ENCODE results near the gene VWF.
"Not testable (repeated sequence)": the region's sequence is repeated elsewhere in the genome, so short reads cannot be mapped to it uniquely, and the experiment has no call there.

VWF gene

GRCh38 chr12:6143303-6143675, 18.8 kb upstream of the VWF start:
- DNase-seq: no peak

DNA sequence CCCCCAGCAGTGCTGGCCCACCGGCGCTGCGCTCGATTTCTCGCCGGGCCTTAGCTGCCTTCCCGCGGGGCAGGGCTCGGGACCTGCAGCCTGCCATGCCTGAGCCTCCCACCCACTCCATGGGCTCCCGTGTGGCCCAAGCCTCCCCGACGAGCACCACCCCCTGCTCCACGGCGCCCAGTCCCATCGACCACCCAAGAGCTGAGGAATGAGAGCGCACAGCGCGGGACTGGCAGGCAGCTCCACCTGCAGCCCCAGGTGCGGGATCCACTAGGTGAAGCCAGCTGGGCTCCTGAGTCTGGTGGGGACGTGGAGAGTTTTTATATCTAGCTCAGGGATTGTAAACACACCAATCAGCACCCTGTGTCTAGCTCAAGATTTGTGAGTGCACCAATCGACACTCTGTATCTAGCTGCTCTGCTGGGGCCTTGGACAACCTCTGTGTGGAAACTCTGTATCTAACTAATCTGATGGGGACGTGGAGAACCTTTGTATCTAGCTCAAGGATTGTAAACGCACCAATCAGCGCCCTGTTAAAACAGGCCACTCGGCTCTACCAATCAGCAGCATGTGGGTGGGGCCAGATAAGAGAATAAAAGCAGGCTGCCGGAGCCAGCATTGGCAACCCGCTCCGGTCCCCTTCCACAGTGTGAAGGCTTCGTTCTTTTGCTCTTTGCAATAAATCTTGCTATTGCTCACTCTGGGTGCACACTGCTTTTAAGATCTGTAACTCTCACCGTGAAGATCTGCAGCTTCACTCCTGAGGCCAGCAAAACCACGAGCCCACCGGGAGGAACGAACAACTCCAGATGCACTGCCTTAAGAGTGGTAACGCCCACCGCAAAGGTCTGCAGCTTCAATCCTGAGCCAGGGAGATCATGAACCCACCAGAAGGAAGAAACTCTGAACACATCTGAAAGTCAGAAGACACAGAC, 18.2 kb upstream of the VWF start:
- DNase-seq: not testable (repeated sequence)

DNA sequence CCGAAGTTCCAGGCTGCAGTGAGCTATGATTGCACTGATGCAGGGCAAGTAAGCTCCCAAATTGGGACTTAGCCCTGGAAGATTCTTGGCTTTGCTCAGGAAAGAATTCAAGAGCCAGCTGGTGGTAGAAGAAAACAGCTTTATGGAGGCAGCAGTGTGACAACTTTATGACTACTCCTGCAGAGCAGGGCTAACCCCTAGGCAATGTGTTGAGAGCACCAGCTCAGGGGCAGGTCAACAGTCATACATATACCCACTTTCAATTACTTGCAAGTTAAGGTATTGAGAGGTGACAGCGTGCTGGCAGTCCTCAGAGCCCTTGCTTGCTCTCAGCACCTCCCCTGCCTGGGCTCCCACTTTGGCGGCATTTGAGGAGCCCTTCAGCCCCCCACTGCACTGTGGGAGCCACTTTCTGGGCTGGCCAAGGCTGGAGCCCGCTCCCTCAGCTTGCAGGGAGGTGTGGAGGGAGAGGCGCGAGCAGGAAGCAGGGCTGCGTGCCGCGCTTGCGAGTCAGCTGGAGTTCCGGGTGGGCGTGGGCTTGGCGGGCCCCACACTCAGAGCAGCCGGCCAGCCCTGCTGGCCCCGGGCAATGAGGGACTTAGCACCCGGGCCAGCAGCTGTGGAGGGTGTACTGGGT, 17.4 kb upstream of the VWF start:
- not testable (repeated sequence) for DNase-seq

DNA sequence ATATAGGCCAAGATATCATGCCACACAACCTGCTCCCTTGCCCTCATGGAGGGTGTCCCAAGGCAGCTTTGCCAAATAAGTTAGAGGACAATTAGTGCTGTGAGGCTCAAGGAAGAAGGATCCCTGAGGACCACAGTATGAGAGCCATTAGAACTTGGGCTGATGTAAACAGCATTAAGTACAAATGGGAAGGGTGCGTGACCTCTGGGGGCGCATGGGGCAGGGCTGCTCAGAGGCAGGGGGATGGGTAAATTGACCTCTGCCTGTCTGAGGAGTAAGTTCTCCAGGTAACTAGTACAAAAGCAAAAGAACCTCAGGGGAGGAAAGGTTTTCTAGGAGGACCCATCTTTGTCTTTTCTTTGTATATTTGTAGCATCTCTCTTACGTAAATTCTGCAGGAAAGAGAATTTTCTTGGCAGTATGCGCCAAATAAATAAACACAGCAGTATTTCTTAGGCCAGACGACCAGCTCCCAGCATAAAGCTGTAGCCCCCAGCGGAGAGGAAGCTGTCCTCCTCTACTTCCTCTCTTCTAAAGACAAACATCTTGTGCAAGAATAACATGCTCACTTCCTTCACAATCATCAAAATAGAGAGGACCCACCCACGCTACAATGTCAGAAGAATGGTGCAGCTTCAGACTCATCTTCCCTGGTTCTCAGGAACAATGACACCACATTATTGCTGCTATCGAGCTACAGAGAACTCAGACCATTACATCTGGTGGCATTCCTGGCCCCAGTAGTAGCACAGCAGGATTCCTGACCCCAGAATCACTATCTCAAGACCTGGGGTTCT, 16.4 kb upstream of the VWF start:
- DNase-seq: no peak

DNA sequence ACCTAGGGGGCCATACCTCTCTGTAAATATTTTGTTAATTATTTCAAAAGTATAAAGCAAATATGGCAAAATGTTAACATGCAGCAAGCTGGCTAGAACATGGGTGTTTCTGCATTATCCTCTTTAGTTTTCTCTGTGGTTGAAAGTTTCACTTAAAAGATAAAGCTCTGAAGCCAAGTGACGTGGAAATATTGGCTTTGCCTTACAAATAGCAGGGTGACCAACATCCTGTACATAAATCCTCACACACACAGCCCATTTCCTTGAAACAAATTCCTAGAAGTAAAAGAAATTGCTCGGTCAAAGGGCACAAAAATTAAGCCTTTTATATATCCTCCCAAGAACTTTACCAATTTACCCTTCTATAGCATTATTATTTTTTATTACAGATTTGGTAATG, 10.6 kb upstream of the VWF start:
- no peak for DNase-seq

DNA sequence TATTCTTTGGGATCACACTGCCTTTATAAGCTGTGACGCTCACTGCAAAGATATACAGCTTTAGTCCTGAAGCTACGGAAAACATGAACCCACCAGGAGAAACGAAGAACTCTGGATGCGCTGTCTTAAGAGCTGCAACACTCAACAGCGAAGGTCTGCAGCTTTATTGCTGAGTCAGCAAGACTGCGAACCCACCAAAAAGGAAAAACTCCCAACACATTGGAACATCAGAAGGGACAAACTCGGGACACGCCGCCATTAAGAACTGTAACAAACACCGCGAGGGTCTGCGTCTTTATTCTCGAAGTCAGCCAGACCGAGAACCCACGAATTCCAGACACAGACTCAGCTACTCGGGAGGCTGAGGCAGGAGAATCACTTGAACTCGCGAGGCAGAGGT, 9.2 kb upstream of the VWF start:
- DNase-seq: no peak

GRCh38 chr12:6132496-6132895, 8.0 kb upstream of the VWF start:
- DNase-seq: no peak

DNA sequence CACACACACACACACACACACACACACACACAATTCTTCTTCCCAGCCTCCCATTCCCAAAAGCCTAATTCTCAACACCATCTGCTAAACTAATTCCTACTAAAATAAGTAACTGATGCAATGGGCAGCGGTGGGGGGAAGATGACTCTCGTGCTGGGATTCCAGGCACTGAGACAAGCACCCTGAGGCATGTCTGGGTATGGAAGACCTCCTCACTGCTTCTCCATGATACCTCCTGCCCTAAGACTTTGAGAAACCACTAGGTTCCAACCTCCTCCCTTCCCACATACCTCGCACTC, 789 bp upstream of the VWF start:
- no peak for DNase-seq

DNA sequence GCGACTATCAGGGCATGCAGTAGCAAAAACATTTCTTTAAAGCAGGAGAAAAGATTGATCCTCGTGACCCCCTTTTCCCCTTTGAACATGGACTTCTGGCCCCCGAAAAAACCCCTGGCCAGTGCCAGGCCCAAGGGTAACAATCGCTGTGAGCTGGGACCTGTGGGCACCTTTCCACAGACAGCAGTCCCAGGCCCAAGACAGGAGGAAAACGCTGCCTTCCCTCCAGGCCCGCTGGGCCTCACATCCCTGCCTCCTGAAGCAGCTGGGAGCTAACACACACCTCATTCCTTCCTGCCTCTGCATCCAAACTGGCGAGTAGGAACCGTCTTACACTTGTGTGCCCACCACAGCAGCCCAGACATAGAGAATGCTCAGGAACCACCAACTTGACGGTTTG, 1.2 kb downstream of the VWF start:
- no peak for DNase-seq

DNA sequence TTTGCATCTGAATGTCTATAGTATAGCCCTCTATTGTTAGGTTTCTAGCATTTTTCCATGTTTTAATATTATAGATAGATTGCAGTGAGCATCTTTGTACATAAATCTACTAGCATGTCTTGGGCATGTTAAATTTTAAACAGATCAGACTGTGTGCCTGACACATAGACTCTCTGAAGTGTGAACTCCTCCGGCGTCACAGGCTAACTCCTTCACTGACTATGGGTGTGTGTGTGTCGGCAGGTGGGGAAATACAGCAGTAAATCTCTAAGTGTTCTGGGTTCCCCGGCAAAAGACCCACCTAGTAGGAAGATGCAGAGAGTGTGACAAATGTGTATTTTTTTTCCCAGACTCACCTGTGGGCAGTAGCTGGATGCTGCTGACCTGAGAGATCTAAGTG, 2.3 kb downstream of the VWF start:
- no peak for DNase-seq

DNA sequence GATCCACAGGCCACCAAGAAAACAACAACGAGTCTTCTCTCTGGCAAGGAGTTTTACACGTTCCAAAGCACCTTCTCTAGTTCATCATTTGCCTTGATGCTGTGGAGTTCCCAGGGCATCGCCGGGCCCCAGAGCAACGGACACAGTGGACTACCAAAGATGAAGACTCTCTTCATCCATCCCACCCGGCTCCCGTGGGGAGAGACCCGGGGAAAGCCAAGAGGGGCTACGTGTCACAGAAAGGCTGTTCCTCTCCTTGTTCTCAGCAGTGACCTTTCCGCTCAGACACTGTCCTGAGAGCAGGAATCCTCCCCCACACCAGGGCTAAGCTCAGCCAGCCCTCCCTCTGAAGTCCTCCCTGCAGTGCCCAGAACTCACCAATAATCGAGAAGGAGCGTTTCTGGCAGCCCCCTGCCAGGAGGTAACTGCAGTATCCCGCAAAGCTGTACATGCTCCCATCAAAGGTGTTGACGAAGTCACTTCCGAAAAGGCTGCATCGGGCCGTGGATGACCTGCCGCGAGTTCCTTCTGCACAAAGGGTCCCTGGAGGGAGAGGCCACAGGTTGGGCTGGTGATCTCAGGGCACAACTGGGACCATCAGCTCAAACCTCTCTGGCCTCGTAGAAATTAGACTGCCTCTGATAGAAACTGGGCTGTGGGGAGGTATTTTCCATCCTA, 3.5 kb downstream of the VWF start:
- DNase-seq: no peak

GRCh38 chr12:6118891-6119568, 5.4 kb downstream of the VWF start:
- no peak for DNase-seq

DNA sequence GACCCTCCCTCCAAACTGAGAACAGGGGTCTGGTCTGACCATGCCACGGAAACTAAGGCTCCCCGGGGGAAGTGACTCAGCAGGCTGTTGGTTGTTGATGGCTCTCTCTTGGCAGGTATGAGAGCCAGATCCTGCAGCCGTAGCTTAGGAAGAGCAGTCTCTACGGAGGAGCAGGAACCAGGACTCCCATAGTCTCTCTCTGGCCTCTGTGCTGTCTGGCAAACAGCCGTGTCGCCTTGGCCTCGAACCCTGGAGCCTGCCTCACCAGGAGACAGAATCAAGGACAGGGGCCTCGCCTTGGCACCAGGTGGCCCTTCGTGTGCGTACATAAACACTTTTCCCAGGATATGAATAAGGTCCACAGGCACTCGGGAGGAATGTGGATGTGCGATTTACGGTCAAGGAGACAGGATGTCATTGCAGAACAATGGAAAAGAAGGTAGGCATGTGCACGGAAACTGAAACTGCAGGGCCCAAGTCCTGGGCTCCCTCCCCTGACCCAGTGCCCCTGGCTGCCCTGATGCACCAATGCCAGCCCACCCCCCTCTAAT, 7.9 kb downstream of the VWF start:
- no peak for DNase-seq

- no peak for DNase-seq
These were observed 9.1 kb downstream of the VWF start for GRCh38 chr12:6115389-6115788.

- no peak for DNase-seq
These were observed 10.0 kb downstream of the VWF start for GRCh38 chr12:6114476-6114870.

DNA sequence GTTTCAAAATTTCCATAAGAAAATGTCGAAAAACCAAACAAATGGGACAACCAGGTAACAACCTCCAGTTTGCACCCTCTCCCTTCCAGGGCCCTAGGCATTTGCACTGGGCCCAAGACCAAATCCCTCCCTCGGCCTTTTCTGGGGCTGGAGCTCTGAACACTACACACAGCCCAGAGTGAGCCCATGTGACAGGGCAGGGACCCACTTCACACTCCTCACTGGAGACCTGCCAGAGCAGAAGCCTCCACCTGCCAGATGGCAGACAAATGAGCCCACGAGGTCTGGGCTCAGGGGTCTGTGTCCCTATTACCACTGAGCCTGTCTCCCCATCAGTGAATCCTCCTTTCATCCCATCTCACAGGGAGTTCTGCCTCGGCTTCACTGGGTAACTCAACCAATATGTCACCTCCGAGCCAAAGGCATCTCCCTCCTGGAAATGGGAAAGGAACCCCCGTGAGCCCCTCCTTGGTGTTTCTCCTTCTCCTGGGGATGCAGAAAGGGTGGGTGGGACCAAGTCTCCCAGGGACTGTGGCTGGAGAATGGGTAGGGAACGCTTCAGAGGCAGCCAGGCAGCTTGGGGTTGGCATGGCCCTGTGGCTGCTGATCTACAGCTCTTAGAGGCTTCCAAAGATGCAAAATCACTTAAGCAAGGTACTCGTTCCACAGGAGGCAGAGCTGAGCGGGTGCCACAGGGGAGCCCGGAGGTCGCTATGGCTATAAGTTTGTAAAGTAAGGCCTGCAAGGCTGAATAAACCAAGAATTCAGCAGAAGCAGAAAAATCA, 10.6 kb downstream of the VWF start:
- no peak for DNase-seq

DNA sequence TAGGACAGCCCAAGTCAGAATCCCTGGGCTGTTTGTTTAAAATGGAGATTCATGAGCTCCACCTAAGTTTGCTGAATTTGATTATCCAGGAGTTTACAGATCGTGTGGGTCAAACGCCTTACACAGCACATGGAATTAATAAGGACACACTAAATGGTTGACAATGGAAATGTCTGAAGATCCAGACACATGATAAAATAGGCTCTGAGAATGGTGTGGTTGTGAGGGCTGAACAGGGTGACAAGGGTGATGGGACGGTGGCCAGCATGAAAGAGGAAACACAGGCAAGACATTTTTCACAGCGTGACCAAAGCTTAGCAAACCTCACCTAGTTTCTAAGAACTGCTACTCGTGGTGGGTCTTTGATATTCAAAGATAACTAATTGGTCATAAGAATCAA, 12.5 kb downstream of the VWF start:
- no peak for DNase-seq

DNA sequence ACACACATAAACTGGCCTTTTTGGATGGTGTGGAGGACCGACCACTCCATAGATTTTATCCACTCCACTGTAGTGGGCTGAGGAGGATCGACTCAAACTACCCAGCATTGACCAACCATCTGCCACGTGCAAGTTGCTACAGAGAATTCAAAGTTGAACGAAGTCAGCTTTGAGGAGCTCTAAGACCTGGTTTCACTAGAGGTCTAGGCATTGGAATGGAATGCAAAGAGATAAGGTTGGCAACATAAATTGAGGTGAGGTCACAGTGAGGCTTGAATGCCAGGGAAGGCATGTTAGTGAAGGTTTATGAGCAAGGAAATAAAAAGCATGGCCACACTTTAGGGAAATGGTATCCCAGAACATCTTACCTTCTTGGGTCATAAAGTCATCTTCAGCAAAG, 14.5 kb downstream of the VWF start:
- no peak for DNase-seq

- DNase-seq: no peak
These were observed 18.3 kb downstream of the VWF start for GRCh38 chr12:6106218-6106617.

GRCh38 chr12:6104842-6105241, 19.6 kb downstream of the VWF start:
- no peak for DNase-seq

- DNase-seq: no peak
These were observed 20.4 kb downstream of the VWF start for GRCh38 chr12:6104027-6104426.

DNA sequence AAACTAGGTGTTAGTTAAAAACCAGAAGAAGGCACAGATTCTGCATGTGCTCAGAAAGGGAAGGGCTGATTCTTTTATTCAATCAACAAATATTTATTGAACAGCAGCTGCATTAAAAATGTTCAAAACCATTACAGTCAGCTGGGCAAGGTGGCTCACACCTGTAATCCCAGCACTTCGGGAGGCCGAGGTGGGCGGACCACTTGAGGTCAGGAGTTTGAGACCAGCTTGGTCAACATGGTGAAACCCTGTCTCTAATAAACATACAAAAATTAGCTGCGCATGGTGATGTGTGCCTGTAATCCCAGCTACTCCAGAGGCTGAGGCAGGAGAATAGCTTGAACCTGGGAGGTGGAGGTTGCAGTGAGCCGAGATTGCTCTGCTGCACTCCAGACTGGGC, 22.4 kb downstream of the VWF start:
- DNase-seq: not testable (repeated sequence)
